HG02981 (cell line): Measurements from ENCODE around the gene TELO2.
A peak's percentile ranks its signal among the peaks of the same experiment; 100 is the strongest.

Source experiments
- ATAC-seq: cut with Tn5 transposase; IDR thresholded peaks from one replicate; pipeline ENCODE4 v1.9.1; 2021; ENCODE audit warnings: mild to moderate bottlenecking, moderate library complexity; ENCODE audit not compliant: unreplicated experiment

Gene TELO2

DNA sequence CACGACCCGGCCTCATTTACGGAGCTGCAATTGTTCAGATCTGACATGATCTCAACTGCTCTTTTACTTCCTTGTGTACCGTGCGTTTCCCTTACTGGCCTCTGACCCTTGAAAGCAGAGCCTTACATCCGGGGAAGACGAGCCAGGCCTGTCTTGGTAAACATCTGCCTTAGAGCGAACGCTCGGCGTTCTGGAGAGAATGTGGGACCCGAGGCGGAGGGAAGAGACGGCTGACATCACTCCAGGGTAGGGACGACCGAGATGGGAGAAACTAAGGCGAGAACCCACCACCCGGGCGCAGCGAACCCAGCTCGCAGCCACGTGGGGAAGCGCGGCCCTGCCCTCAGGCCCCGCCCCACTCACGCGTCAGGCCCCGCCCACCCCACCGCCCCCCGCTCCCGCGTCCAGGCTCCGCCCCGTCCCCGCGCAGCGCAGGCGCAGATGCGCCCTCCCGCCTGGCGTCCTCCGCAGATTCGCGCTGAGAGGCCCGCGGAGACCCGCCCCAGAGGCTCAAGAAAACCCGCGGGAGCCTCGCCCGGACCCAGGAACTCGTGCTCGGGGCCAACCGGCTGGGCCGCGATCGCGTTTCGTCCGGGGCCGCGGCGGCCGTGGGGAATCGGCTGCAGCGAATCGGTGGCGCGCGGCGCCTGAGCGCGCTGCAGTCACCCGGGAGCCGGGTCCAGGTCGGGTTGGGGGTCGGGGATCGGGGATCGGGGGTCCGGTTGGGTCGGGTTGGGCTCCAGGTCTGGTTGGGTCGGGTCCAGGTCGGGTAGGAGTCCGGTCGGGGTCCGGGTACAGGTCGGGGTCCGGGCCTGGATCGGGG is at the start of gene TELO2:
Gene TELO2, plus strand, starts transcription at position 438 of the 823 bp plus-strand sequence. CDS start 922 bp downstream, outside the sequence.
- peak; percentile 61 for ATAC-seq

DNA sequence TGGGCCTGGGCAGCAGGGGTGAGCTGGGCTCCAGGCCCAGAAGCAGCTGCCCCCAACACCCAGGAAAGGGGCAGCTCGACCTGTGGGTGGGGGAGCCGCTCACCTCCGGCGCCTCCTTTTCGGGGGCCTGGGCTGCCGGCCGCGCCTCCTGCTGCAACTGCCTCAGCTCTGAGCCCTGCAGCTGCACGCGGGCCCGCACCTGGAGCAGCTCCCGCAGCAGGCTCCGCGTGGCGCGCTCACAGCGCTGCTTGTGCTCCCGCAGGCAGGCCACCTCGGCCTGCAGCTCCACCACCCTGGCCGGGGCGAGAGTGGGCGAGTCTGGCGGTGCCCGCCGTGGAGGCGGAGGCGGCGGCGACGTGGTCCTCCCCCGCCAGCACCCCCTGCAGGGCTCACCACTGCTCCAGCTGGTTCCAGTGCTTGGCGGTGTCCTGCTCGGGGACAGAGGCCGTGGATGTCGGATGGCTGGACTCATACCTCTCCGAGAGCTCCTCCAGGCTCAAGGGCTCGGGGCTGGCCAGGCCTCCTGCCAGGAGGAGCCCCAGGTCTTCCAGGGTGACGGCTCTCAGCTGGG is 49.7 kb upstream of the TELO2 start:
- ATAC-seq: no peak

DNA sequence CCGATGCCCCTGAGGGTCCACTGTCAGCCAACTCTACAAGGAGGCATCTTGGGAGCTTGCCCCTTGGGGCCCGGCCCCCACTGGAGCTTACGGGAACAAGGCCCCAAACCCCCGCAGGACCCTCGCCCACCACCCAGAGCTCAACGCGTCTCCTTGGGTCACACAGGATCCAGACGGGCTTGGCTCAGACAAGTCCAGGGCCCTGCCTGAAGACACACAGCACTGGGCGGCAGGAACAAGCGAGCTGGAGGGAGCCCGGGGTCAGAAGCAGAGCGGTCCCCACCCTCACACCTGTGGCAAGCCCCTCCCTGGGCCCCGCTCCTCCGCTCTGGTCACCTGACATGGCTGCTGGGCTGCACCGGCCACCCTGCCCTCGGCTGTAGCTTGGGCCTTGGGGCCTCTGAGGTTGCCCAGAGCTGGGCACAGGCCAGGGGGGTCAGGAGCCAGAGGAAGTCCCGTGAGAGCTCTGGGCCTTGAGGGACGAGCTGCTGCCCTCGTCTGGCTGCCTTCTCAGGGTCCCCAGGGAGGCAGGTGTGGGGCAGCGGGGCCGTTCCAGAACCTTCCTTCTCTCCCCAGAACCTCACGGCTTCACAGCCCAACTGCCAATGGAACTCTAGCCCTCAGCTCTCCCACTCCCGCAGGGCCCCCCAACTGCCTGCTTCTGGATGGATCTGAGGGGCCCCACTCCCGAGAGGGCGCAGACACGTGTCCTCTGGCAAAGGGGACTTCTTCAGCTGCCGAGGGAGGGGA is 49.0 kb upstream of the TELO2 start, which contains the start of gene CCDC154:
Gene CCDC154, minus strand, starts transcription at position 577 of the 750 bp plus-strand sequence. Its CDS starts 234 bp downstream, at position 343.
- ATAC-seq: no peak

DNA sequence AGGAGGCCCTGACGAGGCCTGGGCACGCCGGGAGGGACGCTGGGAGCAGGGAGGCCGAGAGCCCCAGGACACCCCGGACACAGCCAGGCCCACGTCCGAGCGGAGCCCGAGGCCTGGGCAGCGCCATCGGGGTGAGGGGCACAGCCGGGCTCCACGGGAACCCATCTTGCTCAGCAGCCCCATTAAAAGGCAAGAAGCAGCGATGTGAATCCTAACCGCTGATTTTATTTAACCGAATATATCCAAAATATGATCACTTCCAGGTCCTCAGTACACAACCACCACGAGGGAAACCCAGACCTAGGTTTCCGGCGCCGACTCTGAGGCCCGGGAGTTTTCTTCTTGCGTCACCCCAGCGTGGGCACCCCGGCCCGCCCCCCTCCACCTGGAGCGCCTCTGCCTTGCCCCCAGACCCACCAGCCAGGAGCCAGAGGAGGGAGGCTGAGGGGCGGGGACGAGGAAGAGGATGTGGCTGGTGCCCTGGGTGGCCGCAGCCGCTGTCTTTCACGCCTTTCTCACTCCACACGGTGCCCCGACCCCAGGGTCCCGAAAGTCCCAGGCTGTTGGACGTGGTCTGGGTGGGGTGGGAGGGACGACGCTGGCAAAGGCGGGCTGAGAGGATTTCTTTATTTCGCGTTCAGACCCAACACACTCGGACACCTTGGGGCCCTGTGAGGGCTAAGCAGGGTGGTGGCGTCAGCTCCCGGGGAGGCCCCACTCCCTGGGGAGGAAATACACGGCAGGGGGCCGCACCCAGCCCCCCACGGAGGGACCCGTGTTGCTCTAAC is 48.2 kb upstream of the TELO2 start:
- ATAC-seq: no peak

DNA sequence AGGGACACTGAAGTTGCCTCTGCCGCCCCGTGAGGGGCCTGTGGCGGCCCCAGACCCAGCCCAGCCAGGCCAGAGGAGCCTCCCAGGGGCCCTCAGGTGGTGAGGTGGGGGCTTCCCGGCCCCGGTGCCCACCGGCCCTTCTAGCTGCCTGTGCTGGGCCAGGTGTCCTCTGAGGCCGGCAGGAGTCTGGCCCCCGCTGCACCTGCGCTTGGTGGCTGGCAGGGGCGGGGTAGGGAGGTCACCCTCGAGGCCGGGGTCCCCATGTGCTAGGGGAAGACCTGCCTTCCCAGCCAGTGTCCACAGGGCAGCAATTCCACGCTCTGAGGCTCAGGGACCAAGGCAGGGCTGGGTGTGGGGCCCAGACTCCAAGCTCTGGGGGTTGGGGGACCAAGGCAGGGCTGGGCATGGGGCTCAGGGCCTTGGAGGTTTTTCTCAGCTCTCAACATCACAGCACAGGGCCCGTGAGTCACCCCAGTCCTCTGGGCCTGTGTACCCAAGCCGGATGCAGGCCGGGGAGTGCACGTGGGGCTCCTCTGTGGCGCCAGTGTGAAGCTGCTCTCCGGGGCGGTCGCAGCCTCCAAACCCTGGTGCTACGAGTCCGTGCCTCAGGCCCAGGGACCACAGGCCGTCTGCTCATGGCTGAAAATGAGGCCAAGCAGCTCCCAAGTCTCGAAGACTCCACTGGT is 47.5 kb upstream of the TELO2 start:
- no peak for ATAC-seq

DNA sequence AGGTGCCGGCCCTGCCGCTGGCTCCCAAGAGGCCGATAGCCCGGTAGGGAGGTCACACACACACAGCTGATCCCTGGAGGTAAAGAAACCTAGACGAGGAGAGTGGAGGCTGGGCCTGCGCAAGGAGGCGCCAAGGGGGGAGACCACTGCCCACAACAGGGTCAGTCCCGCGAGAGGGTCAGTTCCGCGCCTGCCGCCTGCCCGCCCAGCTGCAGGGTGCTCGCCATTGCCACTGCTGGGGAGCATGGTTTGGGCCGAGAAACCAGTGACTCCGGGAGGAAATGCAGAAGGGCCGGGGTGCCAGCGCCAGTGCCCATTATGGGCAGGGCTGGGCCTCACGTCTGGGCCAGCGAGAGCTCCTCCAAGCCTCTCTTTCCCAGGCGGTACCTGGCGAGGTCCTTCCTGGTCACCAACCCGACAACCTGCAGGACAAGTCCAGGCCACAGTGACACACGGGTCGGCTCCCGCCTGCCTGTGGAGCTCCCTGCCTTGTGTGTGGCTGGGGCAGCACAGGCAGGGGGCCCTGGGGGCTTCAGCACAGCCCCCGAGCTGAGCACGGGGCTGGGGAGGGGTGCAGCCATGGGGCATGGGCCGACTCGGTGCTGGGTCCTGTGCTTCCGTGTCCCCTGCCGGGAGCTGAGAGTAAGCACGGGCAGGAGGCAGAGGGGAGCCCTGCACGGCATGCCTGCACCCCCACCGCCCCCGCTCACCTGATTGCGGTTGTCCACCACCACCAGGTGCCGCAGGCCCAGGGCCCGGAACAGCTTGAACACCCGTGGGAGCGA is 46.7 kb upstream of the TELO2 start:
- ATAC-seq: no peak

DNA sequence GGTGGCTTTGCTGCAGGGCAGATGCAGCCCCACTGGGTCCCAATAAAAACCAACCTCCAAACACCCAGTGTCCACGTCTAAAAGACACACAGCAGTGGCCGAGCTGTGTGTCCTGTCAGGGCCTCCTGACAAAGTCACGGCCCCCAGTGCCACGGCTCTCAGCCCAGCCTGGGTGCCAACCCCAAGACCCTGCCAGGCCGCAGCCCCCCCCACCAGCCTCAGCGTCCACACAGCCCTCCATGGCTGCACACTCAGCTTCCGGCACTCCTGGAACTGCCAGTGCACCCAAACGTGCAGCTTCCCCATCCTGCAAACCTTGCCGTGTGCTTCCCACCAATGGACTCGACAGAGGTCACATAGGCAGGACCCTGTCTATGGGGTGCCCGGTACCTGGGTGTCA is 45.2 kb upstream of the TELO2 start:
- no peak for ATAC-seq

DNA sequence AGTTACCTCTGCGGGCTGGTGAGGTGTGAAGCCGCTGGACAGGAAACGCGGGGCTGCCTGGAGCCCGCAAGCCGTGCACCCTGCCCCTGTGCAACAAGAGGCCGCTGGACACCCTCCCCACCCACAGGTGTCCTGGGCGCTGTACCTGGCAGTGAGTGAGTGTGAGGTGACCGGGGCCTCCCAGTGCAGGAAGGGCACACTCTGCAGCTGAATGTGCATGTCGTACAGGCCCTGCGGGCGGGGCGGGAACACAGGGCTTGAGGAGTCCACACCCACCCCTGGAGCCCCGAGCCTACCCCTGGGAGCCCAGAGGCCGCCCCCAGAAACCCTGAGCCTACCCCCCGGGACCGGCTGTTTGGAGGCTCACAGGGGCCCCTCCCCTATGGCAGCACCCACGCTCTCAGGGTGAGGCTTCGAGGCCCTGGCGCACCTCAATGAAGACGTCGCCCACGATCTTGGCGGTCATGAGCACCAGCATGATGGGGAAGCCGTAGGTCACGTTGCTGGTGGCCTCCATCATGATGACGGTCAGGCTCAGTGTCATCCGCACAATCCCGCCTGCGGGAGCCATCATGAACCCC is 44.5 kb upstream of the TELO2 start:
- no peak for ATAC-seq

DNA sequence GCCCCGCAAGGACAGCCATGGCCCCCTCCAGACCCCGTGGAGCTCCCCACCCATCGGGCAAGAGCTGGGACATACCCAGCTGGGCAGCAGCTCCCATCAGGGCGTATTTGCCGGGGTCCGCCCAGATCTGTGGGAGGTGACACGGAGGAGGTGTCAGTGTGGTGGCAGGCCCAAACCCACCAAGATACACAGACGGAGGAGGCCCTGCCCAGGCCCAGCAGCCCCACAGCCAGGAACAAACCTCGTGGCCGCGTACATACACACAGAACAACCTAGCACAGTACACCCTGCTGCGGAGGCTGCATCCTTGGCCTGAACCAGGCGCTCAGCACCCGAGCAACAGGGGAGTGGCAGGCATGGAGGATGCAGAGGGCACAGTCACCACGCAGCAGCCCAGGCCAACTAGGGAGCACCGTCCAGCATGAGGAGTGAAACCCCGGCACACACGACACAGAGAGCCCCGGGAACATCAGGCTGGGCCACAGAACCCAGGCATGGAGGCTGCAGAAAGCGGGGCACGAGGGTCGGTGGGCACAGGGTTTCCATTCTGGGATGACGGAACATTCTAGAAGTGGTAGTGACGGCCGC is 43.9 kb upstream of the TELO2 start:
- no peak for ATAC-seq

DNA sequence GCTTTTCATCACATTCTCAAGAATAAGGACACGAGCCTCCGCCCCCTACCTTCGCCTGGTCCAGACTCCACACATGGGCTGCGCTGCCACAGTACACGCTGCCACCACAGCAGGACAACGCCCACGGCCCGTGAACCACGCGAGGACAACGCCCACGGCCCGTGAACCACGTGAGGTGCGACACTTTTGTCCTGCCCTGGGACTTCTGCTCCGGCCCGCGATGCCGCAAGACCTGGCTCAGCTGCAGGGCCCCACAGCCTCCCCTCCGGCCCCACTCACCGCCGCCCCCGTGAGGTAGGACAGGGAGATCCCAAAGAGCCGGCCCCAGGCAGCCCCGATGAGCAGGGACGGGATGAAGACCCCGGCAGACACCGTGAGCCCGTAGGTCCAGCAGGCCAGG is 42.9 kb upstream of the TELO2 start:
- ATAC-seq: no peak

DNA sequence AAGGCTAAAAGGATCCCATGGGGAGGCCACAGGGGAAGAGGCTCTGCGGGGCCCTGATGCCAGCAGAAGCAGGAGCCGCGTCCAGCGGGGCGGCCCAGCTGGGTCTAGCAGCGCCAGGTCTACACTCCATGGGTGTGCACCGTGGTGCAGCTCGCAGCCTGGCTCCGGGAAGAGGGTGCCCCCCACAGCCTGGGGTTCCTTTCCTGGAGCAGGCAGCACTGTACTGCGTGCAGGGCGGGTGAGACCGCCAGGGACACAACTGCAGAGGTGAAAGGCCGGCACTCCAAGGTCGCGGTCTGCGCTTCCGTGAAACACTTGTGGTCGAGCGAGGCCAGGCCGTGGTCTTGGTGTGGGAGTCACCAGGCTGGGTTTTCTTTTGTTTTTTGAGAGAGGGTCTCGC is 42.3 kb upstream of the TELO2 start:
- no peak for ATAC-seq

DNA sequence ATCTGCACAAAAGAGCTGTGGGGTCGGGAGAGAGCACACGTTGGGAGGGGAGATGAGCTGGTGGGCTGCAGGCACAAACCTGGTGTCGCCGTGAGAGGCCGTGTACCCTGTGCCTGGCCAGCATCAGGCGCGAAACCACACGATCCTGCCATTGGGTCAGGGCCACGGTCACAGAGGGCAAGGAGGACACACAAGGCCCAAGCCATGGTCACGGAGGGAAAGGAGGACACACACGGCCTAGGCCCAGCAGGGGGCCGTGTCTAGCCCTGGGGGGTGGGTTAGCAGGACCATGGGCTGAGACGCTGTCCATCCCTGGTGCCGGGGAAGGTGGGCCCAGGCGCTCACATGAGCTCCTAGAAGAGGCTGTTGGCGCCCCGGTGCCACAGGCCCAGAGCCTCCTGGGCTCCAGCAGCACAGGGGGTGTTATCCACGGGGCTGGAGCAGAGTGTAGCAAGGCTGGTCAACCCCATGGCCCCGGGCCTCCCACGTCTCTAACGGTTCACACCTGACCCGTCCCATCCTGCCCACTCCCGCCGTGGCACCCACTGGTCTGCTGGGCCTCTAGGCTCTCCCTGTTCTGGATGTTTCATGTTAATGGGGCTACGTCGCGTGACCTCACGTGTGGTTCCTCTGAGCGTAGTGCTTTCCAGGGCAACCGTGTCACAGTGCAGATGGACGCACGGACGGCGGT is 41.3 kb upstream of the TELO2 start:
- no peak for ATAC-seq

DNA sequence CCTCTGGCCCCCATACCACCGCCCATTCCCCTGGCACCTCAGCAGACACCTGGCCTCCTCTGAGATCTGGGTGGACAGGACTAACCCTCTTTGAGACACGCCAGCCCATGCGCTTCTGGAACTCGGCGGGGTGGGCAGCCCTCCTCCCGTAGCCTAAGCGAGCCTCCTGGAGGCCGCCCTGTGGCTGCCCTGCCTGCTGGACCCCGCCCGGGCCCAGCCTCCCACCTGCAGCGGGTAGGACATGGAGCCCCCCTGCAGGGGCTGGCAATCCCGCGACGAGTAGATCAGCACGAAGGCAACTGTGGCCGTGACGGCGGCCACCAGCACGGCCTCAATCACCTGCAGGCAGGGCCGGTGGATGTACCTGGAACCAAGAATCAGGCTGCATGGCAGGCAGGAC is 40.6 kb upstream of the TELO2 start:
- no peak for ATAC-seq

DNA sequence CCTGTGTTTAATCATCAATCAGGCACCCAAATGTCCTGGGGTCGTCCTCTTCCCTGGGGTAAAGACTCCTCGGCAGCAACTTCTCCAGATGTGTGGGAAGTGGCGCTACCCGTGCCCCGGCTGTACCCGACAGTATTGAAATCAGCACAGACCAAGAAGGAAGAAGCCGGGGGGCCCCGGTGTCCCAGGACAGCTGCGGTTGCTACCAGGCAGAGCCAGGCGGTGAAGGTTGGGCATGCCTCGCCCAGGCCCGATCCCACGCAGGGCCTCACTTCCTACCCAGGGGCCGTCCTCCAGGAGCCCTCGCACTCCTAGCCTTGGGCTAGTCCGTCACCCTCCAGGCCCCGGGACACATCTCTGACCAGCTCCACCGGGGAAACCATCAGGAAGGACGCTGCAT is 39.8 kb upstream of the TELO2 start:
- ATAC-seq: no peak

DNA sequence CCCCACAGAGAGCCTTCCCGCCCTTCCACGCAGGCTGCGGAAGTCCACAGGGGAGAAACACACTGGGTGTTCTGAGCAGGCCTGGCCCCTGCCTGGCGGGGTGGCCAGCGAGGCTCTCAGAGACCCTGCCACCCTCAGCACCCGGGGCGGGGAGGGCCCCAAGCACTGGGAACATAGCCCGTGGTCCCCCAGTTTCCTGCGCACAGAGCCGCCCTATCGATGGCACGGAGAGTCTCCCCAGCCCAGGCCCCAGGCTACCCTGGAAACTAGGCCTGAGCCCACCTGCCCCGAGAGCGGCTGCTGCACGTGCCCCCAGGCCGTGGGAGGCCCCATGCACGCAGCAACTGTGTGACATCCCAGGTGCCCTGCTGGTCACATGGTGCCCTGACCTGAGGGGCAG is 38.6 kb upstream of the TELO2 start:
- ATAC-seq: no peak

DNA sequence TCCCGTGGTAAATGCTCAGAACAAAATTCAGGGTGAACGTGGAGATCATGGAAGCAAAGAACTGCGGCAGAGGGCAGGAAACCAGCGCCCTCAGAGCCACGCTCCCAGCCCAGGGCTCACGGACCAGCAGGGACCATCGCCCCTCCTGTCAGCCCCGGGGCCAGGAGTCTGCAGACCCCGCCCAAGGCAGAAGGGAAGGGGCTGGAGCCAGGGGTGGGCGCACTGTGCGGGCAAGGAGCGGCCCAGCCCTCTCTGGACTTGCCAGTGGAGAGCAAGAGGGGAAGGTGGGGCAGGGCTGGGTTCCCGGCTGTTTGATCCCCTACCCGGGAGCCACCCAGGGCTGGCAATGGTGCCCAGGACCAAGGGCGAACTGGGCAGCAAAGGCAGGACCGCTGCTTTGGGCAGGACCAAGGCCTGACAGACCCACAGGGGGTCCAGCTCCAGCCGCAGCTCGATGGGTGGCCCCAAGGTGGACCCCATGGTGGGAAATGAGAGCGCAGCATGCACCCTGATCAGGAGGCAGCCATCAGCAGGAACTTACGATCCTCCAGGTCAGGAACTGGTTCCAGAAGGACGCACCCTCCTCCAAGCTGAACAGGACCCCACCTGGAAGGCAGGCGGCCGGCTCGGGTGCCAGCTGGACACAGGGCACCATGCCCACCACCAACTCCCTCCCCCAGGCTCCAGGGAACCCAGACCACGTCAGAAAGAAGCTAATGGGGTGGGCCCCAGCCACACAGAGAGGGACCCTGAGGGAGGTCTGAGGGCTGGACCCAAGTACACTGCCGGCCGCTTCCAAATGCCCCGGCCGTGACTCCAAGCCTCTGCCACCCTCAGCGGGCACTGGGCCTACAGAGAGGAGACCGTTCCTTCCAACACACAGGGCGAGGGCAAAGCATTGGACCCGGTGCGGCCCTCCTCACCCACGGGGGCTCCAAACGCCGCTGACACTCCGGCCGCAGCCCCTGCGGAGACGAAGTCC is 37.7 kb upstream of the TELO2 start:
- ATAC-seq: no peak

DNA sequence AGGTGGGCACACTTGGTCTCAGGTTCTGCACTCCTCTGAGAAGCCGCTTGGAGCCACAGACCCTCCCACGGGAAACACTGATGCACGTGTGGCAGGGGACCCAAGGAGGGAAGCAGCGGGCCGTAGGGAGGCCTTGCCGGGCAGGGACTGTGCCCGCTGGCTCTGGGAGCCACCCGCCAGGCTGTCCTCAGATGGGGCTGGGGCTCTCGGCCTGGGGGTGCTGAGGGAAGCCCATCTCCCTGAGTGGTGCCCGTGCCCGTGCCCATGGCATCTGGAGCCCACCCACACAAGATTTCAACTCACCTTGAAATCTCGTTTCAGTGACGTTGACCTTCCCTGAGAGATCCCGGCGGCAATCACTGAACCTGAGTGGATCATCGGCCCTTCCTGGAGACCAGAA is 36.2 kb upstream of the TELO2 start:
- ATAC-seq: no peak
